ENCODE results near the gene MAP2K6. TPM values are rescaled to one million over a fixed set of nuclear protein-coding genes. Genes with fewer than 3 reads are reported as not detected.
A peak's percentile ranks its signal among the peaks of the same experiment; 100 is the strongest.

The MAP2K6 gene
- total and polyA plus RNA-seq, 5 experiments from 2014 or later = 12.9 to 18.9 (median 15.9) TPM

- peaks cover 2 to 8% (median 2%) of the 10 kb centered on the region in 3 donors for H3K36me3 Mint-ChIP-seq
- H3K27ac Mint-ChIP-seq = no peak overlapping the region
- H3K9me3 Mint-ChIP-seq = peaks cover 0 to 1% (median 0%) of the 10 kb centered on the region in 9 donors
- POLR2A ChIA-PET = no interaction called here
- no peak for ATAC-seq
- no peak overlapping the region for H3K4me3 Mint-ChIP-seq
- H3K27me3 Mint-ChIP-seq = no peaks in the 10 kb centered on the region
- no peaks in the 10 kb centered on the region for H3K4me1 Mint-ChIP-seq
- DNase-seq = no peak
These were observed 144.3 kb downstream of the MAP2K6 start for GRCh38 chr17:69558796-69559195.

GRCh38 chr17:69560987-69561441 lies 146.5 kb downstream of the MAP2K6 start:
- POLR2A ChIA-PET = no interaction called here
- no peak overlapping the region for H3K27ac Mint-ChIP-seq
- ATAC-seq = no peak

GRCh38 chr17:69561462-69561861 lies 147.0 kb downstream of the MAP2K6 start:
- no peak overlapping the region for H3K4me3 Mint-ChIP-seq
- peaks cover 0 to 4% (median 0%) of the 10 kb centered on the region in 3 donors for H3K36me3 Mint-ChIP-seq
- H3K27me3 Mint-ChIP-seq = no peaks in the 10 kb centered on the region
- POLR2A ChIA-PET = no interaction called here
- no peaks in the 10 kb centered on the region for H3K9me3 Mint-ChIP-seq
- DNase-seq (no peak), ATAC-seq (no peak)
- H3K4me1 Mint-ChIP-seq = no peaks in the 10 kb centered on the region
- H3K27ac Mint-ChIP-seq = peak overlapping the region in 2 of 10 donors; percentile 13 to 15

More at GRCh38 chr17:69560987-69561441, 146.5 kb downstream of the MAP2K6 start:
- DNase-seq = no peak
- Mint-ChIP-seq H3K4me3 (no peak overlapping the region), H3K36me3 (peaks cover 0 to 4% (median 0%) of the 10 kb centered on the region in 3 donors), H3K4me1 (no peaks in the 10 kb centered on the region), H3K27me3 (no peaks in the 10 kb centered on the region), H3K9me3 (no peaks in the 10 kb centered on the region)

- no peak overlapping the region for H3K4me3 Mint-ChIP-seq
- H3K9me3 Mint-ChIP-seq = no peaks in the 10 kb centered on the region
- H3K4me1 Mint-ChIP-seq = peaks cover 0 to 12% (median 2%) of the 10 kb centered on the region in 4 donors
- no peak for DNase-seq
- peaks cover 0 to 11% (median 4%) of the 10 kb centered on the region in 5 donors for H3K27me3 Mint-ChIP-seq
- ATAC-seq = no peak
- no peaks in the 10 kb centered on the region for H3K36me3 Mint-ChIP-seq
- H3K27ac Mint-ChIP-seq = peak overlapping the region in 1 of 10 donors; percentile 65
- POLR2A ChIA-PET = no interaction called here
These were observed 150.9 kb downstream of the MAP2K6 start for GRCh38 chr17:69565447-69565846.

- DNase-seq (no peak), ATAC-seq (no peak)
- Mint-ChIP-seq H3K27ac (no peak overlapping the region), H3K4me3 (no peak overlapping the region), H3K27me3 (peaks cover 0 to 11% (median 6%) of the 10 kb centered on the region in 5 donors), H3K9me3 (no peaks in the 10 kb centered on the region), H3K4me1 (peaks cover 0 to 12% (median 2%) of the 10 kb centered on the region in 4 donors), H3K36me3 (no peaks in the 10 kb centered on the region)
- POLR2A ChIA-PET = no interaction called here
These were observed 152.6 kb downstream of the MAP2K6 start for GRCh38 chr17:69567130-69567529.

GRCh38 chr17:69572747-69573146 lies 158.2 kb downstream of the MAP2K6 start:
- no peaks in the 10 kb centered on the region for H3K36me3 Mint-ChIP-seq
- POLR2A ChIA-PET = no interaction called here
- no peaks in the 10 kb centered on the region for H3K9me3 Mint-ChIP-seq
- H3K4me3 Mint-ChIP-seq = no peak overlapping the region
- DNase-seq = no peak
- H3K4me1 Mint-ChIP-seq = peaks cover 0 to 12% (median 4%) of the 10 kb centered on the region in 4 donors
- no peak overlapping the region for H3K27ac Mint-ChIP-seq
- peaks cover 0 to 11% (median 6%) of the 10 kb centered on the region in 5 donors for H3K27me3 Mint-ChIP-seq
- ATAC-seq = no peak

- H3K4me3 Mint-ChIP-seq = no peak overlapping the region
- H3K4me1 Mint-ChIP-seq = peaks cover 0 to 12% (median 4%) of the 10 kb centered on the region in 4 donors
- DNase-seq = no peak
- H3K27ac Mint-ChIP-seq = no peak overlapping the region
- no peak for ATAC-seq
- peaks cover 0 to 14% (median 6%) of the 10 kb centered on the region in 5 donors for H3K27me3 Mint-ChIP-seq
- POLR2A ChIA-PET = no interaction called here
- H3K9me3 Mint-ChIP-seq = no peaks in the 10 kb centered on the region
- H3K36me3 Mint-ChIP-seq = no peaks in the 10 kb centered on the region
These were observed 158.9 kb downstream of the MAP2K6 start for GRCh38 chr17:69573396-69573795.

- Mint-ChIP-seq H3K9me3 (no peaks in the 10 kb centered on the region), H3K4me1 (peaks cover 0 to 8% (median 1%) of the 10 kb centered on the region in 4 donors), H3K27ac (no peak overlapping the region), H3K27me3 (peaks cover 0 to 15% (median 8%) of the 10 kb centered on the region in 5 donors), H3K36me3 (no peaks in the 10 kb centered on the region), H3K4me3 (no peak overlapping the region)
- POLR2A ChIA-PET = no interaction called here
- no peak for ATAC-seq
- DNase-seq = no peak
These were observed 160.0 kb downstream of the MAP2K6 start for GRCh38 chr17:69574257-69575197.

- POLR2A ChIA-PET = no interaction called here
- Mint-ChIP-seq H3K27me3 (peaks cover 7 to 22% (median 12%) of the 10 kb centered on the region in 5 donors), H3K36me3 (no peaks in the 10 kb centered on the region), H3K4me1 (peaks cover 0 to 8% (median 2%) of the 10 kb centered on the region in 4 donors), H3K4me3 (no peak overlapping the region), H3K9me3 (no peaks in the 10 kb centered on the region), H3K27ac (no peak overlapping the region)
- ATAC-seq (no peak), DNase-seq (no peak)
These were observed 160.9 kb downstream of the MAP2K6 start for GRCh38 chr17:69575346-69575761.

- H3K4me3 Mint-ChIP-seq = no peak overlapping the region
These were observed 162.6 kb downstream of the MAP2K6 start for GRCh38 chr17:69577098-69577497.

GRCh38 chr17:69578385-69578936 lies 164.0 kb downstream of the MAP2K6 start:
- Mint-ChIP-seq H3K9me3 (no peaks in the 10 kb centered on the region), H3K27ac (no peak overlapping the region), H3K4me3 (no peak overlapping the region), H3K36me3 (no peaks in the 10 kb centered on the region), H3K4me1 (peaks cover 3 to 24% (median 14%) of the 10 kb centered on the region in 4 donors), H3K27me3 (peaks cover 10 to 26% (median 11%) of the 10 kb centered on the region in 5 donors)
- POLR2A ChIA-PET = no interaction called here
- ATAC-seq (no peak), DNase-seq (no peak)

More at GRCh38 chr17:69577098-69577497, 162.6 kb downstream of the MAP2K6 start:
- Mint-ChIP-seq H3K4me1 (peaks cover 3 to 20% (median 14%) of the 10 kb centered on the region in 4 donors), H3K9me3 (no peaks in the 10 kb centered on the region), H3K27me3 (peaks cover 8 to 26% (median 11%) of the 10 kb centered on the region in 5 donors), H3K36me3 (no peaks in the 10 kb centered on the region), H3K27ac (no peak overlapping the region)
- ATAC-seq (no peak), DNase-seq (no peak)
- POLR2A ChIA-PET = no interaction called here

- Mint-ChIP-seq H3K4me3 (peak overlapping the region in 2 of 10 donors; percentile 20 to 33), H3K27ac (peak overlapping the region in 2 of 10 donors; percentile 0 to 23), H3K9me3 (no peaks in the 10 kb centered on the region), H3K4me1 (peaks cover 3 to 24% (median 14%) of the 10 kb centered on the region in 4 donors), H3K36me3 (no peaks in the 10 kb centered on the region), H3K27me3 (peaks cover 10 to 26% (median 11%) of the 10 kb centered on the region in 5 donors)
- no peak for DNase-seq
- POLR2A ChIA-PET = no interaction called here
- ATAC-seq = no peak
These were observed 165.6 kb downstream of the MAP2K6 start for GRCh38 chr17:69579961-69580677.
